ENCODE results near the gene MAK.
"Not testable (repeated sequence)": the region's sequence is repeated elsewhere in the genome, so short reads cannot be mapped to it uniquely, and the experiment has no call there.

MAK gene

GRCh38 chr6:10837995-10838793 is at the start of gene MAK:
MAK (minus strand) TSS chr6:10838539; CDS start chr6:10830648, 7,891 bp downstream.
- peak; percentile 97 for DNase-seq

- DNase-seq = peak; percentile 32
These were observed 48.6 kb upstream of the MAK start, which contains the start of gene SYCP2L for GRCh38 chr6:10886691-10887502. SYCP2L (plus strand) TSS chr6:10887052; CDS start chr6:10887127, 75 bp downstream.

- DNase-seq = not testable (repeated sequence)
These were observed 48.0 kb upstream of the MAK start for GRCh38 chr6:10886365-10886690.

- no peak for DNase-seq
These were observed 46.1 kb upstream of the MAK start for GRCh38 chr6:10884245-10884972.

DNA sequence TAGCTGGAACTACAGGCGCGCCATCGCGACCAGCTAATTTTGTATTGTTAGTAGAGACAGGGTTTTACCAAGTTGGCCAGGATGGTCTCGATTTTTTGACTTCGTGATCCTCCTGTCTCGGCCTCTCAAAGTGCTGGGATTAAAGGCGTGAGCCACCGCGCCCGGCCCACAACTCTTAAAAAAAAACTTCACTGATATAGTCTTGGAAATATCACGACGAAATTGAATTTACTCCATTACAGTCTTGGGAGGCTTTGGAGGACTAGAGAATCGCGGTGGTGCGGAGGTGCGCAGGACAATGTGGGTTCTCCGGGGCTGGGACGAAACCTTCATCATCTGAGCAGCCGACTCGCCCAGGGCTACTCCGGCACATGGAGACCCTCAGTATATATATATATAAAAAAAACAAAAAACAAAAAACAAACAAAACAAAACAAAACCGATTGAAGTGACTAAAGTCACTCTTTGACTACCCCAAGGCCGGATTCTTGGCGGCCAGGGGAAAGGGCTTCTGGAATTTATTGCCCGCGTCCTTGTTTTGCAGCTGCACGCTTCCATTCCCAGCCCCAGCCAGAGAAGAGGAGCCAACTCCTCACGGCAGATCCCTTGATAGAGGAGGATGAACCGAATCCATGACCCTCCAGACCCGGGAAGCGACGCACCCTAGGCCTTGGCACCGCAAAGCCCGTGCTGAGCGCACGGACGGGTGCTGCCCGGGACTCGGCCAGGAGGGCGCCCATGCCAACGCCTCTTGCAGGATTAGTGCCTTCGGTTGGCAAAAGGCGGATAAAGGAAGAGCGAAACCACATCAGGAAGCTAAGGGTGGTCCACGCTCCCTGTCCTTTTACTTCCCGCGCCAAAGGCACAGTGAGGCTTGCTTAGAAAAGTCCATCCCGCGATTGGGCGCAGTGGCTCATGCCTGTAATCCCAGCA is 45.2 kb upstream of the MAK start:
- DNase-seq = no peak

GRCh38 chr6:10882657-10883171 is 44.4 kb upstream of the MAK start:
- DNase-seq = no peak

DNA sequence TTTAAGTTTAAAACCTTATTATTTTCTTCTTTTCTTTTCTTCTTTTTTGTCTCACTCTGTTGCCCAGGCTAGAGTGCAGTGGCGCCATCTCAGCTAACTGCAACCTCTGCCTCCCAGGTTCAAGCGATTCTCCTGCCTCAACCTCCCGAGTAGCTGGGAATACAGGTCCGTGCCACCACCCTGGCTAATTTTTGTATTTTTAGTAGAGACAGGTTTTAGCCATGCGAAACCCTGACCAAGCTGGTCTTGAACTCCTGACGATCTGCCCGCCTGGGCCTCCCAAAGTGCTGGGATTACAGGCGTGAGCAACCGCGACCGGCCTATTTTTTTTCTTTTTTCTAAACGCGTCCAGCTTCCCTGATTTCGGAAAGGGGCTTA is 43.9 kb upstream of the MAK start:
- DNase-seq = not testable (repeated sequence)

GRCh38 chr6:10880366-10880765 is 42.0 kb upstream of the MAK start:
- DNase-seq = no peak

DNA sequence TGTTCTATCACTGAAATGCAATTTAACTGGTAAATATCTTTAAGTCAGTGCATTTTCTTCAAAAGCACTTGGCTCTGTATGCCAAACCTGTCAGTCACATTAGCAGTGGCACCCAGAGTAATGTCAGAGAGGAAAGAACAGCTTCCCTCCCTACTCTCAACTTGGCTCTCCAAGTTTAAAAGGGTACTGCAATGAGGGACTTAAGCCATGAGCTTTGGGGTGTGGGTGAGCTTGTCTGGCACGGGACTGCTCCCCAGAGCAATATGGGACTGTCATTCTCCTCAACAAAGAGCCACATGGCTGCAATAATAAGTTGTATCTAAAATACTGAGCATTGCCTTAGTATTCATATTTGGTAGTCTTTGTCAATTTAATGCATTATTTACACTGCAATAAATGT is 39.5 kb upstream of the MAK start:
- DNase-seq = no peak

DNA sequence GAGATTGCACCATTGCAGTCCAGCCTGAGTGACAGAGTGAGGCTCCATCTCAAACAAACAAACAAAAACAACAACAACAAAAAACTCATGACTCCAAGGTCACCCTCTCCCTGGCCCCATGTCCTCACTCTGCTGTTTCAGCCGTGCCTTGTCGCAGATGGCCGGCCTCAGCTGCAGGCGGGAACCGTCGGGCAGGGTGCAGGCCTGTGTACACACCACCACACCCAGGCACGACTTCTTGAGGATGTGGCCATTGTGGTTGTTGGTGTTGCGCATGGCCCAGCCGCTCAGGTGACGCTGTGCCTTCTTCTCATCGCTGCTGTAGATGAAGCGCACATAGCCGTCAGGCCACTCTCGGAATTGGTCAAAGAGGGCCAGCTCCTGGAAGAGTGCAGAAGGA is 38.7 kb upstream of the MAK start:
- DNase-seq = no peak

DNA sequence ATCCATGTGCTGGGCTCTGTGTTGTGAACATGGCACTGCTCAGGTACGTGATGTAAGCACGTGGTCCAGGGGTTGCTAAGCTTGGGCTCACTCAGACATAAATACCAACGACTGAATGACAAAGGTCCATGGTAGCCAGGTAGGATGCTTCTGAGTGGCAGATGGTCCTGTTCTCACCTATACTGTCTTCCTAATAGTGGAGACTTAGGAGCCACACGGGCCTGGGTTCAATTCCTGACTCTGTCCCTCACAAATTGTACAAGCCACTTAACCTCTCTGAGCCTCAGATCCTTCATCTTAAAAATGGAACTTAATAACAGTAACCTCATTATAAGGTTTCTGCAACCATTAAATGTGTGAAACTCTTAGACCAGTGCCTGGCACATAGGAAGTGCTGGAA is 36.7 kb upstream of the MAK start:
- no peak for DNase-seq

- no peak for DNase-seq
These were observed 35.9 kb upstream of the MAK start for GRCh38 chr6:10874207-10874606.

DNA sequence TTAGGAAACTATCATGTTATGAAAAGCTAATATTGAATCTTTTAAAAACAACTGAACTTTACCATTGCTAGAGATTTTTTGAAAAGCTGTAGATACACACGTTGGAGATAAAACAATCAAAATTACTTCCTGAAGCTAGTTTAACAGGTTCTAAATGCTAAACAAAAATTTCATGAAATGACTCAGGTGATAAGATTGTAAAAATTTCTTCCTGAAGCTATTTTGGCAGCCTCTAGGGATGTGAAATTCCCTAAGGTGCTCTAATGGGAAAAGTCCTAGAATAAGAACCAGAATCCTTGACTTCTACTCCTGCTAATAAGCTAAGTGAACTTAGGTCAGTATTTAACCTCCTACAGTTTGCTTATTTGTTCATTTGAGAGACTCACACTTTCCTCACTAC is 35.0 kb upstream of the MAK start:
- no peak for DNase-seq

DNA sequence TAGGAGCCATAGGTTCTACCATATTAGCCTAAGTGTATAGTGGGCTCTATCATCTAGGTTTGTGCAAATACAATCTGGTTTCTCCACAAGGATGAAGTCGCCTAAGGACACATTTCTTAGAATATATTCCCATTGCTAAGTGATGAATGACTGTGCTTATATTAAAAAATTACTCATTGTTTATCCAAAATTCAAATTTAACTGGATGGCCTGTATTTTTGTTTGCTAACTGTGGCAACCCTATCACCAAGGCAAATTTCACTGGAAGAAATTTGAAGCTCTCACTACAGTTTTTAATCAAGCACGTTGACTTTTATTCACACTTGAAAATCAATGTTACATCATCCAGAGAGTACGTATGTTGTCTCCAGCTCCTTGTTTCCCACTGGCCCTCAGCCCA is 29.6 kb upstream of the MAK start:
- no peak for DNase-seq

DNA sequence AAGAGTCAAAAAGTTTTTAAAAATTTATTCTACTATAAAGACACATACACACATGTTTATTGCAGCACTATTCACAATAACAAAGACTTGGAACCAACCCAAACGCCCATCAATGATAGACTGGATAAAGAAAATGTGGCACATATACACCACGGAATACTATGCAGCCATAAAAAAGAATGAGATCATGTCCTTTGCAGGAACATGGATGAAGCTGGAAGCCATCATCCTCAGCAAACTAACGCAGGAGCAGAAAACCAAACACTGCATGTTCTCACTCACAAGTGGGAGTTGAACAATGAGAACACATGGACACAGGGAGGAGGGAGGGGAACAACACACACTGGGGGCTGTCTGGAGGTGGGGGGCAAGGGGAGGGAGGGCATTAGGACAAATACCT is 28.4 kb upstream of the MAK start:
- not testable (repeated sequence) for DNase-seq

GRCh38 chr6:10863031-10863430 is 24.7 kb upstream of the MAK start:
- not testable (repeated sequence) for DNase-seq

- DNase-seq = no peak
These were observed 24.0 kb upstream of the MAK start for GRCh38 chr6:10862361-10862760.

DNA sequence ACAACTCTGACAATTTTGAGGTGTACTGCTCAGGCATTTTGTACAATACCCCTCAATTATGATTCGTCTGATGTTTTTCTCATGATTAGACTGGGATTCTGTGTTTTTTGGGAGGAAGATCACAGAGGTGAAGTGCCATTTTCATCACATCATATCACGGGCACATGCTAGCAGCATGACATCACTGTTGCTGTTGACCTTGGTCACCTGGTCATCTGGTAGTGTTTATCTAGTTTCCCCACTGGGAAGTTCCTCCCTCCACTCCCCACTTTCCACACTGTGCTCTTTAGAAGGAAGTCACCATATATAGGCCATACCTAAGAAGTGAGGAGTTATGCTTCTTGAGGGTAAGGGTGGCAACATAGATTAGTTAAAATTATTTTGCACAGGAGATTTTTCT is 22.7 kb upstream of the MAK start:
- DNase-seq = no peak

- DNase-seq = no peak
These were observed 18.9 kb upstream of the MAK start for GRCh38 chr6:10857259-10857658.

- DNase-seq = no peak
These were observed 16.7 kb upstream of the MAK start for GRCh38 chr6:10854922-10855632.

- not testable (repeated sequence) for DNase-seq
These were observed 15.5 kb upstream of the MAK start for GRCh38 chr6:10853849-10854300.

Data from NCI-H2029 (cell line).